ENCODE results near the gene N4BP2L2. TPM values are rescaled to one million over a fixed set of nuclear protein-coding genes. Genes with fewer than 3 reads are reported as not detected.

N4BP2L2 gene
- total and polyA plus RNA-seq, 2 of the 8 experiments (the other 6 are each of a cell fraction or from before 2014, with no cell fraction given), result 14.6 to 67.6 TPM

DNA sequence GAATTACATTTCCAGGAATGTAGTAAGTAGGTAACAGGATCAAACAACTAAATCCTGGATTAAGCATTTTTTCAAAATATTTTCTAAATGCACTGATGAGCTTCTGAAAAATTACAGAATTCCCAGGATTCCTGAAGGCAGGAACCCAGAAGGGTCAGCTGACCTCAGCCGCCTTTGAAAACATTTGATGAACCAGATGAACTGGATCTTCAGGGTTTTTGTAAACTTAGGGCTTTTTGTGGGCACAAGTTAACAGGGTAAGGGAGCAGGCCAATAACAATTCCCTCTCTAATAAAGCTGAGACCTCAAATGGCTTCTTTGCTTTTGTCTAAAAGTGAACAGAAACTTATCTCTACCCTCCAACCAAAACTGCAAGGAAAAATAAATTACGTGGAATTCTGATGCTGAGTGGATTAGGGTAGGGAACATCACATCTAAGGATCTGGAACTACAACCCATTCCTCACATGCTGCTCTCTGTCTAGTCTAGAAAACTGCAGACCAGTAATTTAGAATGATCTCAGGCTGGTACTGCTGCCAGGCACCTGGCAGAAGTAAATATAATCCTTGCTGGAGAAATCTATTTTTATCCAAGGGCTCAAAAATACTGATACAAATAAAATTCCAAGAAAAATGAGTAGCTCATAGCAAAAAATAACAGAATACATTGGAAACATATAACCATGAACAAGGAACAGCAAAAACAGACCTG is 62.4 kb downstream of the N4BP2L2 start:
- Histone ChIP-seq H2AK5ac (ENCODE audit: low read depth, low read length) (no peak overlapping the region), H2BK20ac (ENCODE audit: low read length) (no peak overlapping the region), H3K9me3 (ENCODE audit: insufficient read depth in 2 of 2, low read depth in 1 of 2, low read length in 1 of 2) (no peaks in the 10 kb centered on the region), H2BK15ac (ENCODE audit: low read length) (no peak overlapping the region), H2AFZ (ENCODE audit: low read length) (no peak overlapping the region), H3K18ac (ENCODE audit: extremely low read depth, low read length) (no peak overlapping the region), H4K91ac (replicated peaks; ENCODE audit: insufficient read length, low read length) (no peak overlapping the region), H4K20me1 (replicated peaks in 1 of 2; ENCODE audit: control insufficient read depth in 1 of 2, insufficient read depth in 2 of 2, low read length in 2 of 2) (no peaks in the 10 kb centered on the region), H3K56ac (replicated peaks; ENCODE audit: insufficient read length, low read depth, low read length) (no peak overlapping the region), H3K36me3 (ENCODE audit: control insufficient read depth in 2 of 4, insufficient read depth in 4 of 4, low read length in 3 of 4) (no peaks in the 10 kb centered on the region), H2BK120ac (replicated peaks; ENCODE audit: low read depth, low read length) (no peak overlapping the region), H3K4ac (replicated peaks; ENCODE audit: insufficient read length, low read depth, low read length) (no peak overlapping the region), H3K27ac (ENCODE audit: low read depth, low read length) (no peak overlapping the region), H3K23me2 (ENCODE audit: low read depth, low read length) (no peaks in the 10 kb centered on the region), H3K27me3 (replicated peaks in 1 of 4; ENCODE audit: control insufficient read depth in 3 of 4, extremely low read depth in 1 of 4, insufficient read depth in 3 of 4, low read length in 3 of 4) (no peaks in the 10 kb centered on the region), H3K23ac (ENCODE audit: insufficient read length) (no peak overlapping the region), H3K79me2 (ENCODE audit: control insufficient read depth in 1 of 2, insufficient read depth in 2 of 2, low read length in 2 of 2) (no peaks in the 10 kb centered on the region), H3K14ac (ENCODE audit: insufficient read length) (no peak overlapping the region), H3K4me2 (ENCODE audit: insufficient read depth in 1 of 2, low read depth in 2 of 2, low read length in 2 of 2) (no peak overlapping the region), H2BK5ac (ENCODE audit: low read depth, low read length) (no peak overlapping the region), H3K79me1 (ENCODE audit: low read depth, low read length) (no peaks in the 10 kb centered on the region), H4K5ac (ENCODE audit: insufficient read length, low read depth, low read length) (no peak overlapping the region), H4K8ac (ENCODE audit: extremely low read depth, insufficient read depth, low read length) (no peak overlapping the region), H3K9ac (replicated peaks in 1 of 4; ENCODE audit: extremely low read depth in 1 of 4, low read depth in 3 of 4, low read length in 3 of 4) (no peak overlapping the region), H2BK12ac (ENCODE audit: low read depth, low read length) (no peak overlapping the region), H3K4me3 (ENCODE audit: extremely low read depth in 1 of 4, insufficient read depth in 2 of 4, low read depth in 3 of 4, low read length in 4 of 4) (no peak overlapping the region), H3K4me1 (replicated peaks in 1 of 4; ENCODE audit: control insufficient read depth in 3 of 4, insufficient read depth in 4 of 4, low read length in 3 of 4) (no peaks in the 10 kb centered on the region)
- DNase-seq (ENCODE audit: low read depth in 1 of 2, low spot score in 2 of 2), result no peak
- ChIA-PET CTCF (ENCODE audit: partially characterized antibody) (interaction anchor here (1.0 to 1.7 kb wide), 2 partner anchors 9 to 12 kb away, joined by 3 to 5 read pairs; no protein-coding TSS in a partner anchor), POLR2A (ENCODE audit: partially characterized antibody) (no interaction called here)
- 94% methylated on average over 2 of the region's 2 CpGs; no CpG with 5 or more reads in 1 of the 2 experiments for WGBS, 2 experiments (ENCODE audit: extremely low coverage in 1 of 2, insufficient coverage in 1 of 2, insufficient read length in 1 of 2, insufficient replicate concordance in 2 of 2, low coverage in 1 of 2, low lambda C conversion rate in 2 of 2, missing lambda C conversion rate in 1 of 2)
- TF ChIP-seq ZNF274 (IDR thresholded peaks at IDR 0.05; ENCODE audit: borderline replicate concordance, extremely low read depth, low read length) (no peak), POLR2AphosphoS5 (IDR thresholded peaks at IDR 0.05; ENCODE audit: low read depth, low read length) (no peak), TAF1 (IDR thresholded peaks at IDR 0.05; ENCODE audit: low read depth, low read length) (no peak), NANOG (IDR thresholded peaks at IDR 0.05; ENCODE audit: insufficient read depth, low read depth, low read length, poor library complexity, severe bottlenecking) (no peak), RBBP5 (IDR thresholded peaks at IDR 0.05; ENCODE audit: borderline replicate concordance, low read depth, low read length) (no peak), KDM1A (IDR thresholded peaks at IDR 0.05; ENCODE audit: borderline replicate concordance, low read length) (no peak)
- FAIRE-seq, result no peak
